Nephron progenitor cell (in vitro differentiated cells): ENCODE results near the gene SRPK3.

ENCODE experiments used
- DNase-seq: peaks from one replicate; pipeline ENCODE4 v3.0.0; 2021
- H3K27ac Mint-ChIP-seq: 2 replicates; pipeline ENCODE4 v1.8.0; 2021; ENCODE audit warnings: mild to moderate bottlenecking, moderate library complexity, mixed read lengths
- H3K27me3 Mint-ChIP-seq: 2 replicates; pipeline ENCODE4 v1.8.0; 2021; ENCODE audit warnings: mild to moderate bottlenecking, low read depth, mixed read lengths; ENCODE audit not compliant: poor library complexity
- H3K36me3 Mint-ChIP-seq: 2 replicates; pipeline ENCODE4 v1.8.0; 2021; ENCODE audit warnings: low read depth, mixed read lengths
- H3K4me1 Mint-ChIP-seq: 2 replicates; pipeline ENCODE4 v1.8.0; 2021; ENCODE audit warnings: mixed read lengths
- H3K4me3 Mint-ChIP-seq: 2 replicates; pipeline ENCODE4 v1.8.0; 2021; ENCODE audit warnings: mild to moderate bottlenecking, moderate library complexity, mixed read lengths
- H3K9me3 Mint-ChIP-seq: 2 replicates; pipeline ENCODE4 v1.8.0; 2021; ENCODE audit warnings: mild to moderate bottlenecking, moderate library complexity, mixed read lengths
- TF ChIP-seq, protein P1 (sequence below): fragments of 200-600 bp; sonication (generic); IDR thresholded peaks from 2 replicates; pipeline ENCODE4 v1.5.0; 2021; ENCODE audit warnings: antibody characterized with exemption

The SRPK3 gene

GRCh38 chrX:153765138-153766079 lies 15.4 kb upstream of the SRPK3 start:
- H3K36me3 Mint-ChIP-seq: no peaks in the 10 kb centered on the region
- H3K4me1 Mint-ChIP-seq: peaks cover 7% of the 10 kb centered on the region
- H3K27ac Mint-ChIP-seq: no peak overlapping the region
- H3K27me3 Mint-ChIP-seq: peaks cover 10% of the 10 kb centered on the region
- no peak overlapping the region for H3K4me3 Mint-ChIP-seq
- DNase-seq: no peak
- TF ChIP-seq, protein P1, sequence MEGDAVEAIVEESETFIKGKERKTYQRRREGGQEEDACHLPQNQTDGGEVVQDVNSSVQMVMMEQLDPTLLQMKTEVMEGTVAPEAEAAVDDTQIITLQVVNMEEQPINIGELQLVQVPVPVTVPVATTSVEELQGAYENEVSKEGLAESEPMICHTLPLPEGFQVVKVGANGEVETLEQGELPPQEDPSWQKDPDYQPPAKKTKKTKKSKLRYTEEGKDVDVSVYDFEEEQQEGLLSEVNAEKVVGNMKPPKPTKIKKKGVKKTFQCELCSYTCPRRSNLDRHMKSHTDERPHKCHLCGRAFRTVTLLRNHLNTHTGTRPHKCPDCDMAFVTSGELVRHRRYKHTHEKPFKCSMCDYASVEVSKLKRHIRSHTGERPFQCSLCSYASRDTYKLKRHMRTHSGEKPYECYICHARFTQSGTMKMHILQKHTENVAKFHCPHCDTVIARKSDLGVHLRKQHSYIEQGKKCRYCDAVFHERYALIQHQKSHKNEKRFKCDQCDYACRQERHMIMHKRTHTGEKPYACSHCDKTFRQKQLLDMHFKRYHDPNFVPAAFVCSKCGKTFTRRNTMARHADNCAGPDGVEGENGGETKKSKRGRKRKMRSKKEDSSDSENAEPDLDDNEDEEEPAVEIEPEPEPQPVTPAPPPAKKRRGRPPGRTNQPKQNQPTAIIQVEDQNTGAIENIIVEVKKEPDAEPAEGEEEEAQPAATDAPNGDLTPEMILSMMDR: no peak
- peaks cover 46% of the 10 kb centered on the region for H3K9me3 Mint-ChIP-seq

DNA sequence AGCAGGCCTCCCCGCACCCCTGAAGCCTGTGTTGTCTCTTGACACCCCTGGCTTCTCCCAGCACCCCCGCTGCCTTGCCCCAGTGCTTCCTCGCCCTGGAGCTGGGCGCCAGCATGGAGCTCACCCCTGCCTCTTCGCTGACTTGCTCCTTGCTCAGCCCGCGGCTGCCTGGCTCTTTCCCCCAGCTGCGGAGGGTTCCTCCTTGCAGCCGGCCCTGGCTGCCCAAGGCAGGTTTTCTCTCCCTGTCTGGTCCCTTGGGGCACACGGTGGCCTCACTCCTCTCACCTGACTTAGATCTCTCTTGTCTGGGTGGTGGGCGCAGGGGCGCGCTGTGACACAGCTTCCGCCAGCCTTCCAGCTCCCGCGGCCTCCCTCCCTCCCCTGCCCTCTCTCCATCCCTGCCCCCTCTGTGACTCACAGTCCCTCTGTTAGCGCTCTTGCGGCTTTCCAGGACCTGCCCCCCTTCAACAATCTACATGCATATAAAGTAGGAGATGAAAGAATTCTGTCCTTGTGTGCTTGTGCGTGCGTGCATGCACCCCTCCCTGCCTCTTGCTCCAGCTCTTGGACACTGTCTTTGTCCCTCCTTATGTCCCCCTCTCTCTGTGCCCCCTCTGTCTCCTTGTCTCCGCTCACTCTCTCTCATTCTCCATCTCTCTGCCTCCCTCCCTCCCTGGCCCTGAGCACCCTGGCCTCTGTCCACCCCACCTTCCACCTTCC lies 14.6 kb upstream of the SRPK3 start:
- no peak overlapping the region for H3K27ac Mint-ChIP-seq
- H3K4me3 Mint-ChIP-seq: no peak overlapping the region
- TF ChIP-seq, protein P1: no peak
- no peak for DNase-seq
- H3K36me3 Mint-ChIP-seq: no peaks in the 10 kb centered on the region
- peaks cover 6% of the 10 kb centered on the region for H3K27me3 Mint-ChIP-seq
- peaks cover 7% of the 10 kb centered on the region for H3K4me1 Mint-ChIP-seq
- peaks cover 43% of the 10 kb centered on the region for H3K9me3 Mint-ChIP-seq

DNA sequence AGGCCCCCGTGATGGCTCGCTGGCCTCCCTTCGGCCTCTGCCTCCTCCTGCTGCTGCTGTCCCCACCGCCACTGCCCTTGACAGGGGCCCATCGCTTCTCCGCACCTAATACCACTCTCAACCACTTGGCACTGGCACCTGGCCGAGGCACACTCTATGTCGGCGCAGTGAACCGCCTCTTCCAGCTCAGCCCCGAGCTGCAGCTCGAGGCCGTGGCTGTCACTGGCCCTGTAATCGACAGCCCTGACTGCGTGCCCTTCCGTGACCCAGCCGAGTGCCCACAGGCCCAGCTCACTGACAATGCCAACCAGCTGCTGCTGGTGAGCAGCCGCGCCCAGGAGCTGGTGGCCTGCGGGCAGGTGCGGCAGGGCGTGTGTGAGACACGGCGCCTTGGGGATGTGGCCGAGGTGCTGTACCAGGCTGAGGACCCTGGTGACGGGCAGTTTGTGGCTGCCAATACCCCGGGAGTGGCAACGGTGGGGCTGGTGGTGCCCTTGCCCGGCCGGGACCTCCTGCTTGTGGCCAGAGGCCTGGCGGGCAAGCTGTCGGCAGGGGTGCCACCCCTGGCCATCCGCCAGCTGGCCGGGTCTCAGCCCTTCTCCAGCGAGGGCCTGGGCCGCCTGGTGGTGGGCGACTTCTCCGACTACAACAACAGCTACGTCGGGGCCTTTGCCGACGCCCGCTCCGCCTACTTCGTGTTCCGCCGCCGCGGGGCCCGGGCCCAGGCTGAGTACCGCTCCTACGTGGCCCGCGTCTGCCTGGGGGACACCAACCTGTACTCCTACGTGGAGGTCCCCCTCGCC lies 13.8 kb upstream of the SRPK3 start:
- TF ChIP-seq, protein P1: no peak
- Mint-ChIP-seq H3K4me3 (no peak overlapping the region), H3K4me1 (peaks cover 7% of the 10 kb centered on the region), H3K9me3 (peaks cover 36% of the 10 kb centered on the region), H3K36me3 (no peaks in the 10 kb centered on the region), H3K27ac (no peak overlapping the region), H3K27me3 (peaks cover 6% of the 10 kb centered on the region)
- no peak for DNase-seq

DNA sequence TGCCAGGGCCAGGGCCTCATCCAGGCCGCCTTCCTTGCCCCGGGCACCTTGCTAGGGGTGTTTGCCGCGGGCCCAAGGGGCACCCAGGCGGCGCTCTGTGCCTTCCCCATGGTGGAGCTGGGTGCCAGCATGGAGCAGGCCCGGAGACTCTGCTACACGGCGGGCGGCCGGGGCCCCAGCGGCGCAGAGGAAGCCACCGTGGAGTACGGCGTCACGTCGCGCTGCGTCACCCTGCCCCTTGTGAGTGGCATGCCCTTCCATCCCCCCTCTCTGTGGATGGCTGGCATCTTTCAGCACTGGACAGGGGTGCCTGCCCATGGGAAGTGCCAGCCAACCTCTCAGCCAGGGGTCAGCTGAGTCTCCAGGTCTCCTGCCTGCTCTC lies 13.2 kb upstream of the SRPK3 start:
- Mint-ChIP-seq H3K27ac (no peak overlapping the region), H3K27me3 (peaks cover 6% of the 10 kb centered on the region), H3K9me3 (peaks cover 38% of the 10 kb centered on the region), H3K36me3 (no peaks in the 10 kb centered on the region), H3K4me1 (peaks cover 7% of the 10 kb centered on the region), H3K4me3 (no peak overlapping the region)
- no peak for DNase-seq
- TF ChIP-seq, protein P1: no peak

- peaks cover 29% of the 10 kb centered on the region for H3K9me3 Mint-ChIP-seq
- H3K4me3 Mint-ChIP-seq: no peak overlapping the region
- TF ChIP-seq, protein P1: no peak
- no peak overlapping the region for H3K27ac Mint-ChIP-seq
- peaks cover 7% of the 10 kb centered on the region for H3K4me1 Mint-ChIP-seq
- DNase-seq: no peak
- H3K27me3 Mint-ChIP-seq: peaks cover 5% of the 10 kb centered on the region
- H3K36me3 Mint-ChIP-seq: no peaks in the 10 kb centered on the region
Measured at GRCh38 chrX:153768311-153769157, 12.3 kb upstream of the SRPK3 start.
